HG02943 (cell line): ENCODE data around the gene NHS.
"Not testable (repeated sequence)": the region's sequence is repeated elsewhere in the genome, so short reads cannot be mapped to it uniquely, and the experiment has no call there.

Source experiments
- ATAC-seq: cut with Tn5 transposase; IDR thresholded peaks from one replicate; pipeline ENCODE4 v1.9.1; 2021; ENCODE audit warnings: mild to moderate bottlenecking, low read depth, moderate library complexity; ENCODE audit not compliant: unreplicated experiment

Gene NHS

DNA sequence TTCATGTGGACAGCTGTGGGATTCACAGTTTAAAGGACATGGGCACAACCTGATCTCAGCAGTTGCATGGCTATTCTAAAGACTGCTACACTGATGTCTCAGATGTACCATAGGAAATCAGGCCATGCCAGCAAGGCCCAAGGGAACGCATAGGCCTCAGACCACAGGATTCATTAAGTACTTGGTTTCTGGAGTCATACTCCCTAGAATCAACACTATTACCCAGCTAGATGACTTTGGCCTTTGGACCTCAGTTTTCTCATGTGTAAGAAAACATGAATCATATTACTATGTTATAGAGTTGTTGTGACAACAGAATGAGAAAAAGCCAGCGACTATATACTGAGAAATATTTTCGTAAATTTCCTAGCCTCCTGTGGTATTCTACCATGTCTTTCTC lies 67.9 kb downstream of the NHS start:
- ATAC-seq, result no peak

DNA sequence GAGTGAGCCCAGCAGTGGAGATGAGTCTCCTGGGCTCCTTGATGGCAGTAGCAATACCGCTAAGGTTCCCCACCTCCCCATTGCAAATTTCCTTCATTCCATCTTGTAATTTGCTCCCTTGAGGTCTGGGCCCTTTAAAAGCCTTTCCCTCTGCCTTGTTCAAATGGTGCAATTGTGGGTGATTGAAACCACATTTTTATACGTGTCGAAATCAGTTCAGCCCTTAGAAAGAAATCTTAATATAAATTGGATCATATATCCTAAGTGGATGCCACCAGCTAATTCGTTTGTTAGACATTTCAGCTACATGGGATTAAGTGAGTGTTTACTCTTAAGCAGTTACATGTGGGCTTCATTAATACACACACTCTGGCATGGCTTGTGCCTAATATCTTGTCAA lies 68.6 kb downstream of the NHS start:
- no peak for ATAC-seq

DNA sequence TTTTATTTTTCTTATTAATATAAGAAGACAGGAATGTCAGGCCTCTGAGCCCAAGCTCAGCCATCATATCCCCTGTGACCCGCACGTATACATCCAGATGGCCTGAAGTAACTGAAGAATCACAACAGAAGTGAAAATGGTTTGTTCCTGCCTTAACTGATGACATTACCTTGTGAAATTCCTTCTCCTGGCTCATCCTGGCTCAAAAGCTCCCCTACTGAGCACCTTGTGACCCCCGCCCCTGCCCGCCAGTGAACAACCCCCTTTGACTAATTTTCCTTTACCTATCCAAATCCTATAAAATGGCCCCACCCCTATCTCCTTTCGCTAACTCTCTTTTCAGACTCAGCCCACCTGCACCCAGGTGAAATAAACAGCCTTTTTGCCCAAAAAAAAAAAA lies 71.3 kb downstream of the NHS start:
- not testable (repeated sequence) for ATAC-seq

DNA sequence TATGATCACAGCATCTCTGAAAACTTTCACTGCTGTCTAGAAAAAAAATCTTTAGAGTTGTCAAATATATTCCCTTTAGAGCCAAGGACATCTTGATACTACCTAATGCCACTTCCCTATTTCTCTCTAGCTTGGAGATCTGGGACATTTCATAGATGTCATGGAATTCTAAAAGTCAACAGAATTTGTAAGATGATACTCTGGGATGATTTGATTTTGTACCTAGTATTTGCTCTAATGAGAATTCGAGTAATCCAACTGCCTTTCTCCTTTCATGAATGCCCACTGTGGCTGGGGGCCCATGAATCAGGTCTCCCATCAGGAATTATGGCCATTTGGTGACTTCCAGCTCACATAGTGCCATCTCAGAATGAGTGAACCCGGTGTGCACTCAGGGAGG lies 73.2 kb downstream of the NHS start:
- ATAC-seq, result no peak

DNA sequence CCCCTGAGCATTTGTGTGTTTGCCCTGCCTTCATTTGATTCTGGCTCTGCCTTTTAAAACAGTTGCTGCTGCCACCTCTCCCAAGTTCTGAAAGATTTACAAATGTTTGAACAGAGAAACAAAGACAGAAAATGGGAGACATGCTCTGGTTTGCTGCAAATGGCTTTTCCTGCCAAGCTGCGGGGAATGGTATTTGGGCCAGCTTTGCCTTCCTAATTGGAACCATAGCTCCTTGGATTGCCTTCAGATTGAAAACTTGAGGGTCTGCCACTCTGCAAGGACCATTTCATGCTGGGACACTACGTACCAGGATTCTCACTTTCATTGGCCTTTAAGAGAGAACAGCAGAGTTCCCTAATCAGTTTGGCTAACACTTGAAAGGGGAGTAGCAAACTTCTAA lies 74.9 kb downstream of the NHS start:
- no peak for ATAC-seq

DNA sequence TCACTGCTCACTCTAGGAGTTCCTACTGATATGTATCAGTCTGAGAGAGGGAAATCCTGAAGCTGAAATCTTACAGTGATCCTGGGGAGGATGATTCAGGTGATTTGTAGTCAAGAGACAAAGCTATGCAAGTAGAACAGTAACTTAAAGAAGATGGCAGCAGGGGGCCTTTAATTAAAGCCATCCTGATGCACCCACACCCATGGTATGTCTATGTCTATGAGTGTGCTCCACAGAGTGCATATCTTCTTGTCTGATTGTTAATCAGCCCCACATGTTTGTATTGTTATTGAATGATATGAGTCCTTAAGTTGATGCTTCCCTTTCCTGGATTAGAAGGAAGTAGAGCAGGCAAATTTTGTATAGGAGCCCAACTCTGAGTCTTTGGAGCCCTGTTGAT lies 78.8 kb downstream of the NHS start:
- no peak for ATAC-seq

DNA sequence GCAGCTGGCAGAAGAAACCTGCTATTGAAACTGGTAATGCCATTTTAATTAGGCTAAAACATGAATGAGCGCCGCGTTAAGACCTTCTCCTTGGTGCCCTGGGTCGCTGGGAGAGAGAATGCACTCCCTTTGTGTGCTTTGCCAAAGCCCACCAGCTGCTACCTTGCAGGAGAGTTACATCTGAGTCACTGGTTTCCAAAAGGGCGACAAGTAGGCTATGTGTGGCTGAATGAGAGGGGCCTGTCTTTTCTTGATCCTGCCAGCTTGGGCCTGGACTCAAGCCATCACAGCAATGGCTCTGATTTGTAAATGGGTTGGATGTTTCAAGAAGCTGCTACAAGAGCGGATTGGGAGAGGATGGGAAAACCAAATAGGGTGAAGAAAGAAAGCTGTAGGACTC lies 81.5 kb downstream of the NHS start:
- ATAC-seq, result no peak

DNA sequence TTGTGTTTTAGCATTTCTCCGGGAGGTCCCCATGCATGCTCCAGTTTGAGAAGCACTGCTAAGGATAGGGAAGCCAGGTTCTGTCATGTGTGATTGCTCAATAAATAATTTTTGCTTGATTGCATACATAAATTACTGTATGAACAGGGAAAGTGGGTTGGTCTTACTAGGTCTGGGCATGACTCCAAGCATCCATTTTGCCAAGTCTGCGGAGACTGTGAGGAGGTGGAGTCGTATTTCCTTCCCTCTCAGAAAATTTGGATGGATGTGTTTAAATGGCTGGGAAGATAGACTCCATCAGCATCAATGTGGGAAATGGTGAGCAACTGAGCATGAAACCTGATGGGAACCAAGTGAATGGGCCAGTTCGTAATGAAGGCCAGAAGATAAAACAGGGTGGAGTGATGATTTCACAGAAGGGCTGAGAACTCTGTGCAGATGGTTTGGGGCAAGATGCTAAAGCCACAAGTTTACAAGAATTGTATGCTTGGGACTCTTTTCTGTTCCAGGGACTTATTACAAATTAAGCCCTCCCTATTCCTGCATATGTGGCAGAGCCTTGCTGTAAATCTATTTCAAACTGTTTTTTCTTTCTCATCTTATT lies 84.1 kb downstream of the NHS start:
- no peak for ATAC-seq

DNA sequence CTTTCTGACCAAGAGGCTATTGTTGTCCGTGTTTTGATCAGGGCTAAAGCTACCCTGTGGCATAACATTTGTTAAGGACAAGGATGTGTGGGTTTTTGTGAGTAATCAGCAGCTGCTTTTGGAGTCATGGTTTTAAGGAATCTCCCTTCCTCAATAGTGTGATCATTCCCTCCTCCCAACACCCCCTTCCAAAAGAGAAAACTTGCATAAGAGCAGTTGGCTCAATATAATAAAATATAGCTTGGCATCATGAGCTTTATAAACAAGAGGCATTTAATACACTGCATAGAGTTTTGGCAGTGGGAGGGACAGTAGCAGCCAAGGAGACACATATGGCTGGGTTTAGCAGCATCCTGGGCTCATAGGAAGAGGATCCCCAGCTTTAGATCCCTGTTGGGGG lies 84.7 kb downstream of the NHS start:
- ATAC-seq, result no peak

DNA sequence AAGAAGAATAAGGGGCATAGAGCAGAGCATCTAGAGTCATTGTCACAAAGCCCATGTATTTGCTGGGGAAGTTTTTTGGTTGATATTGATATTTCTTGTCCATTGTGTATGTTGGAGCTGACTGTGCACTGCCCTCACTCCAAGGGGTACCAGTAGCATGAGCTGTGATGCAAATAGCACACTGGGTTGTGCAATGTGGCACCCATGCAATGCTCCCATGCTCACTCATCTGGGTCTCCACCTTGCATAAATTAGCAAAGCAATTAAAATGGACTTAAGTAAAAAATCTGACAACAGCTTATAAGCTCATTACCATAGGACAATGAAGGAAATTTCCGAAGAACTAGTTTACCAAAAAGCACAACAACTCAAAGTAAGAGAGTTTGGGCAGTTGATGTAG lies 87.9 kb downstream of the NHS start:
- ATAC-seq, result no peak

DNA sequence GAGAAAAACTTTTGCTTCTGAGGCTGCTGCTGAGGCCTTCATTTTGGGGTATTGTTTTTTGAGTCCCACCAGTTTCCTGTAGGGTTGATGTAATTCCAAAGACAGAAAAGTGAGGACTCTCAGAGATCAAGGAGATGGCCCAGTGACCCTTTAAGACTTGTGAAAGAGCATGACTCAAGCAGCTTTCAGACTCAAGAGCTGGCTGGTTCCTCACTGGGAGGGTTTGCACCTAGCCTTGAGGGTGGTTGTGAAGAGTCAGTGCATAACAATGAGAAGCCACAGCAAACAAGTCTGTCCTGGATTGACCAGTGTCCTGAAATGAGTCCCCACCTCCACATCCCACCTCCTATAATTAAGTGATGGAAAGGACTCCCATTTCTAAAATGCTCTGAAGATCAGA lies 89.2 kb downstream of the NHS start:
- ATAC-seq, result no peak

DNA sequence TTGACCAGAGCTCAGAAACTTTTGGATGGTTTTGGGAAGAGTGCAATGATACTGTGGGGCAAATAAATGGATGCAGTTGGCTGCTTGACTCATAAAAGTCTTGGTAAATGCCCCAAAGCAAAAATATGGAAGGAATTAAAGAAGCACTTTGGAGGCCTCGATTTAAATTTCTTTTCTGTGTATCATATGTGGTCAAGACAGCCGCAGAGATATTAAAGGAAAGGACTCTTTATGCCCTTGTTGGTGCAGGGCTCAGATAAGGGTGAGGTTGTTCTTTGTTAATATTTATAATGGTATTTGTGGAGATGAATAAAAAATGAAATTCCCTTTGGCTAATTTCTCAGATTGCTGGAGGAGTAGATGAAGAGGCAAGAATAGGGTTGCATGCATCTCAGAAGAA lies 90.2 kb downstream of the NHS start:
- ATAC-seq, result no peak

DNA sequence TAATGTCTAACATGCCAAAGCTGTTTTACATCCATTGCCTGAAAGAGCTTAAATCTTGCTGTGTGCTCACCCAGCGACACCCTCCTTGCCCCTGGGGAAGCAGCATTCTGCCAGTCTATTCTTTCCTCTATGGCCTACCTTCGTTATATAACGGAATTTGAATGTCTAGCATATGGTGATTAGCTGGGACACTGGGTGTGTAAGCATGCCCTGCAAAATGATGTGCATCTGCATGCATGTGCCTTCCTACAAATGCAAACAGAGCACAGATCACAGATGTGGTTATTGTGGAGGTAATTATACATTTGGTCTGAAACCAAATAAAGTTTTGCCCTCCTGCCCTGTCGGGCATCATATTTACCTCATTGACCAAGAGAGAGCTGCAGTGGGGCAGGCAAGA lies 90.8 kb downstream of the NHS start:
- ATAC-seq, result no peak

DNA sequence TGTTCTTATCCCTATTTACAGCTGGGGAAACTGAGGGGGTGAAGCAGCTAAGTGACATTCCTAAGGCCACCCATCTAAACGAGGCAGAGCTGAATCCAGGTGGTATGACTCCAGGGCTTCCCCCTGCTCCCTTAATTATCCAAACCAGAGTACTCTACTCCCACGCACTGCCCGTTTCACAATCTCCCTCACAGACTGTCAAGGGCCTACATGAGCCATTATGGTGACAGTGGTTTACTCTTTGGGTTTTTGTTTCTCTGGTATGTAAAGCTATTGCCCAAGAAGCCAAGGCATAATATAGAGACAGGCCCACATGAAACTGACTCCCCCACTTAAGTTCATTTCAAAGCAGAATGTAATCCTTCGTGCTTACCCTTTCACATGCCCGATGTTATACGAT lies 95.1 kb downstream of the NHS start:
- ATAC-seq, result no peak

DNA sequence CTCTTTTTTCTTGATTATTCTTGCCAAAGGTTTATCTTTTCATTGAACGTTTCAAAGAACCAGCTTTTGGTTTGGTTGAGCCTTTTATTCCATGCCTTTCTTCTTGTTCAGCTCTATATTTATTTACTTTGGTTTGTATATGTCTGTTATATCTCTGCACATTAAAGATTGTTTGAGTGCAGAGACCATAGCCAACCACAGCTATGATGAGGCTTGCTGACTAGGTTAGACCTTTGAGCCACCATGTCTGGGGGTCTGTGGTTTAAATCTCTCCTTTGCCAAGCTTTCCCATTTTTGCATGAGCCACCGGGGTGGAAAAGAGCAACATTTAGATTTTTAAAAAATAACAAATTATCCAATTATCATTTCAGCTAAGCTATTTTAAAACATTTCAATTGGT lies 96.1 kb downstream of the NHS start:
- no peak for ATAC-seq

DNA sequence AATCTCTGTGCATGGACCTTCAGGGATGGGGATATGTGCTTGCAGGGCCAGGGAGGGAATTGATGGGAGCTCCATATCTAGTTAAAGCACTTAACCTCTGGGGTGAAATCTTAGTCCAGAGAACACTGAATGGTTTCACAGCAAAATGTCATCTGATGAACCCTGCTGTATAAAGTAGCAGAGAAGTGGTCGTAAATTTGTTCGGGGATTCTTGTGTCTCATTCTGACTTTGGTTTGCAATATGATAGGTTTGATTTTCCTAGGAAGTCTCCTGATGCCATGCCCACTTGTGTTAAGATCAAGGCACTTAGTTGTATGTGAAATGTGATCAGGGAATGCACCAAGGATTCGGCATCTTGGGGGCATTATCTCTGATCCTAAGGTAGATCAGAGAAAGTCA lies 96.9 kb downstream of the NHS start:
- no peak for ATAC-seq

DNA sequence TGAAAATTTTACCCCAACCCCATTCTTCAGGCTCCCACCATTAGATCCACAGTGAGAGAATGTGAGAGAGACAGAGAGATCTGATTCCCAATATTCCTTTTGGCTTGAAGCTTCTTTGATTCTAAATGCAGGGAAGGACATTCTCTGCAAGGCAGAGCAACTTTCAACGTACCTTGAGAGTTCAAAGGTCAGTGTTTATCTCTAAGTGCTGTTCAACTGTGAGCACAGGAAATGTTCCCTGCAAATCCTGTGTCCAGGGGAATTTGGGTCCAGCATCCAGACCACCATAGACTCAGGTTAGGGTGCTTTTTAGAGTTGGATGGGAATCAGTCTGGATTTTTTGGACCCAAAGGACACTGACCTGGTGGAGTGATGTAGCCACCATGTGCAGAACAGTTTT lies 97.4 kb downstream of the NHS start:
- ATAC-seq, result no peak

DNA sequence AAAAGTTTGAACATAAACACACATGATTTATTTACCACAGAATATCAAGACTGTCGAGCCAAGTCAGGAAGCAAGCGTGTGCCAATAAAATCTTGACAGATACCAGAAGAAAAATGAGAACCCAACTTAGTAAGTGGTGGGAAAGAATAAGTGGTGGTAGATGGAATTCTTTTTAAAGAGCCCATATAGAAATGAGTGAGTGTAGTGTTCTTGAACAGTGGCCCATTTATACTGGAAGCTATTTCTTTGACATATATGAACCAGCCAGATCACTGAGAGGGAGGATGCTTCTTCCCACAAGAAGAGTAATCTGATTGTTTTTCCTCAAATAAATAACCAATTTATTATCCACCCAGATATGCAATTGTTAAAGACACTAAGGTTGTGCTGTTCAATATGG lies 98.0 kb downstream of the NHS start:
- no peak for ATAC-seq

DNA sequence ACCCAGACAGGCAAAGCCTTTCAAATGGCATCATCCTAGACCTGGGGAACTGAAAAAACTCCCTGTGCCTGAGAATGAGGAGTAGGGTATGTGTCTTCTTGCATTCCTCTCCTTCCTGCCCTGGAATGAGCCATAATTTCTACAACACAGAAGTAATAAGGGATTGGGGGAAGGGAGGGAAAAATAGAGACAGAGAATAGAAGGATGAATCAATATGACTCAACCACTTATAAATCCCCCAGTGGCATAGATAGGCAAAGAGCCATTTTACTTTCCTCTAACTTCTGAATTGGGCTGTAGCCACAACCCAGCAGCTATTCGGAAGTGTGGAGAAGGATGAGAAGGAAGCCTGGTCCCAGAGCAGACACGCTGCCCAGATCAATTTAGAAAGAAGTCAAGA lies 99.9 kb downstream of the NHS start:
- no peak for ATAC-seq

DNA sequence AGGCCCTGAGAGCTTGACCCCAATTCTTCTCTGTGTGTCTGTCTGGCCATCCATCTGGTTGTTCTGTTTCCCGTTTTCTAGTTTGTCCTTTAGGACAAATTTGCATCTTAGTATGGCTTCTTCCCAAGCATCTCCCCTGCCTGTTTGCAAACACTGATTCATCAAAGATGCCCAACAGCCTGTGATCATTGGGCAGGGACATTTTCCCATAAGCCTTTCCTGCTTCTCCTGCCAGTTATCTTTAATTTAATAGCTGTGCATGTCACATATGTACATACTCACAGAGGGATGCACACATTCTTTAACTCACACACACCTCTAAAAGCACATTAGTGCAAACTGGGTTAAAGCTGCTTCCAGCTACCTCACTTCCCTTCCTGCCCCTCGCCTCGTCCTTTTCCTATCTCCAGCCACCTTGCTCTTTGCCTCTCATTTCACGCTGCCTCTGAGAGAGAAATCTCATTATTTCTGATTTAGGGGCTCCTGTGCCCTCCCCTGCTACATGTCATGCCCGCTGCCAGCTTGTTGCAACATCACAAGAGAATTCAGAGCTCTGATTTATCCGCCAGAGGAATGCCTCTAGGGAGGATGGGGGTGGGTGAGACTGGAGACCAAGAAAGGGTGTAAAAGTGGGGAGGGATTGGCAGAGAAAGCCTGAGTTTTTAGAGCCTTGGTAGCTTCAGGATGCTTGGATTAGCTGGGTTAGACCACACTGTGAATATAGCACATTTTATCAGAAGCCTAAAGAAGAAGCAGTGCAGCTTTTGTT lies 100.6 kb downstream of the NHS start:
- no peak for ATAC-seq

DNA sequence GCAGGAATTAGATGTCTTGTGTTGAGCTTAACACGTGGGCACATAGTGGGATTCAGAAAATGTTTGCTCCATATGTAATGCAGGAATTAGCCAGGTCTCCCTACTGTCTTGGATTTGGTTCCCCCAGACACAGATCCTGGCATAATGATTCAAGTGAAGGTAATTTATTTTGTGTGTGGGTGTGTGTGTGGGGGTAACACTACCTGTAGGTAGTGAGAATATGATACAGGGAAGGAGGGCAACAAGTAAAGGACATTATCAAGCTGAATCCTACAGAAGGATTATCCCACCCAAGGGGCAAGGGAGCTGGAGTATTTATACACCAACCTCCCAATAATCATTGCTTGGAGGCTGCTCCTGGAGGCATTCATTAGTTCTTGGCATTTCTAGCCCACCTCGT lies 101.4 kb downstream of the NHS start:
- ATAC-seq, result no peak

DNA sequence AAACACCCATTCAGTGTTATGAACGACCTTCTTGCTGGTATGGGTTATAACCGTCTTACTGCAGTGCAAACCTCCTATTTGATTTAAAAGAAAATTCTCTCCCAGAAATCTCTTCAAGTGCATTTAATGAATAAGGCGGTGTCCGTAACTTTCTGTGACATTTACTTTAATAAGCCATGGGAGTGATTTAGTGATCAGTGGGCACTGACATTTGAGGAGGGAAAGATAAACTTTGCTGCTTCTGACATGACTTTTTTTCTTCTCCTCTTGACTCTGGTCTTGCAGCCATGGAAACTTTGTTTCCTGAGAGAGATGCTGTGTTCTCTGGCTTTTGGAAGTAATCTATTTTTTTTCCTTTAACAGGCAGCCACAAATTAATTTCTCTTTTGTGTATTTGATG lies 106.1 kb downstream of the NHS start:
- no peak for ATAC-seq

DNA sequence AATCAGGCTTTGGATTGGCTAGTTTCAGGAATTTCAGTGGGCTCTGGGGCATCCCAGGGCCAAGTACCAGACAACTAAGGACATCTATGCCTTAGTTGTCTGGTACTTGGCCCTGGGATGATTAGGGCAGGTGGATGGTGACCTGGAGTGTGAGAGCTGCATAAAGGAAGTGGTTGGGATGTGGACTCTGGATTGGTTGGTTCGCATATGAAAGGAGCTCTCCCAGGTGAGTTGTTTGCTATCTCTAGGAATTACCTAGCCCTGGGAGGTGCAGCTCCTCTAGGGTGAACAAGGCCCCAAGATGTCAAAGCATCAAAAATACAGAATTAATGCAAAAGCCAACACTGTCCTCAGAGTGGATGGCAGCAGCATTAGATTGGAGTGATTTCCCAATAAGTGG lies 109.6 kb downstream of the NHS start:
- ATAC-seq, result no peak
